Fibroblast of skin of left biceps (primary cell): Measurements from ENCODE around the gene ALDH1A1.

Experiments
- DNase-seq, 2 experiments: peaks; one replicate each; pipeline ENCODE4 v3.0.0-alpha.2; 2013; ENCODE audit warnings: low read depth in 2 of 2

ALDH1A1 gene

DNA sequence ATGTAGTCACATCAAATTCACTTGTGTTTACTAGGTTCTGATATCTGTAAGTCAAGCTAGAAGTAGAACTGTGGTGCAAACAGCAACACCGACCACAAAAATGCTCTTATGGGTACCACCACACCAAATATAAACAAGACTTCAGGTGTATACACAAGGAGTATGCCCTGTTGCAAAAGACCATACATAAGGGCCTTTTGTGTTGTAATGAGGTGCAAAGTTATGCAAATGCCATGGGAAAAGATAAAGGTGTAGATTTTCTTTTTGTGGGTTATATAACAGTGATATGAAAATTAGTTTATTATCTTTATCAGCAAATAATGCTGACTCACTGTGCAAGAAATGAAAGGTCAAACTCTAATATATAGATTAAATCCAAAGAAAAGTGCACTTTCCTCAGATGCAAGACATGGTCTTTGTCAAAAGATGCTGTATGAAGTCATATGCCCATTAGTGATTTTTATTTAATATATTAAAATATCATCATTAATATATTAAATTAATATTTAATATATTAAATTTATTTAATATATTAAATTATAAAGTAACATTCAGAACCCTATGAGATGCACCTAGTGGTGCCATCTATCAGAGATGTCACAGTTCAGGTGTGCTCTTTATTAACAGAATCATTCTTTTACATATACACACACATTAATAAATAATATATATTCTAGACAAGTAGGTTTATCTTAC is 26.7 kb upstream of the ALDH1A1 start:
- DNase-seq: no peak

DNA sequence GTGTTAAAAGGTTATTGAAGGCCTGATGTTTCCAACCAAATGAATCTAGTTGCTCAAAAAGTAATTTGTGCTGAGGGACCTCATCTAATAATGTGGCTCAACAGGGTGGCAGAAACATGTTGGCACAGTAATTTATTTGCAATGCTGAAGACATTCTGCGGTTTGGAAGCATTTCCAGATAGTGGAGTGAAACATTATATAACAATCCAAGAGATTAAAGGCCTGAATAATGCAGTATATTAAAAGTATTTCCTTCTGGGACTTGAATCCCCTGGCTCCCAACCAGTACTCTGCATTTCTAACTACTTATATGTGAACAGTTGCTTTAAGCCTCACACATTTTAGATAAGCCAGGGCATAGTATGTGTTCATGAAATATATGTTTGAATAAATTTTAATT is 25.9 kb upstream of the ALDH1A1 start:
- no peak for DNase-seq

DNA sequence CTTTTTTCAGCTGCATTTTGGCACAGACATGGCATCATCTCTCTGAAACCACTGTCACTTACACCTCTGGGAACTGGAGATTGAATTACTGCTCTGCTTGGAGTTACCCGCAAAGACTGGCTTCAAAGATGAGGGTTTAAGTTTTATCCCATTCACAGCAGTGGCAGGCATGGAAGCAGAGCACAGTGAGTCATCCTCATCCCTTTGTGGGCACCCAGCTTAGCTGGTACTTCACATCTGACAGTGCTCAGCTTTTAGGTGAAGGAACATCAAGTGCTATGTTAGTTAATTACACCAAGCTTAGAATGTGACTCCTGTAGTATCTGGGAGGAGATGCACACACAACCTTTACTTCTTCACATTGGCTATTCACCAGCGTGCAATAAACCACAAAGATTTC is 24.8 kb upstream of the ALDH1A1 start:
- no peak for DNase-seq

DNA sequence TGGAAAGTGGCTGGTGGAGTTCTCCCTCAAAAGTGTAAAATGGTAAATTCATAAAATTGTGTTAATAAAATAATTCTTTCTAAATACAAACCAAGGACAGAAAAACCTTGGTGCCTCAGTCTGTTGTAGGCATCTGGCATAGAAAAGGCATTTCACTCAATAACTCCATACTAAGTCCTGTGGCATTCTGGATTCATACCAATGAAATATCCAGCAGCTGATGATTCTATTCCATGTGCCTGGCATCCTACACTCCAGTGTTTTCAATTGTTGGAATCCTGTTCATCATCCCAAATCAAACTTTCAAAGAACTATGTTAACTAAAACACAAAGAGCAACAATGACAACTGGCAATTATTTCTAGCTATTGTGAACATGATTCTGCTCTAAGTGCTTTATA is 21.6 kb upstream of the ALDH1A1 start:
- no peak for DNase-seq

DNA sequence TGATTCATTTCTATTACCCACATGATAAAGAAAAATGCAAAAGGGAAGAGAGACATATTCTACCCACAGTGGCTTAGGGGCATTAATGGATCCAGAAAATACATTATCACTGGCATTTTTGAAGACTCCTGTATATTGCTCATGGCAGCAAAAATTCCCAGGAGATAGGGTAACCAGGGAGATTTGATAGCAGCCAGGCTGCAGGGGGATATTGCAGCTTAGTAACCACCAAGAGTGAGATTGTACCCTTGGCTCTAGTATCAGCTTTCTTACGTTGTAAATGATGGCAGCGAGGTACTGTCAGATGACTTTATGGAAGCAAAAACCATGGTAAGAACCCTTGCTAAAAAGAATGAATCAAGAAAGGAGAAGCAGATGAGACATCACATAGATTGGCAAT is 19.8 kb upstream of the ALDH1A1 start:
- no peak for DNase-seq

DNA sequence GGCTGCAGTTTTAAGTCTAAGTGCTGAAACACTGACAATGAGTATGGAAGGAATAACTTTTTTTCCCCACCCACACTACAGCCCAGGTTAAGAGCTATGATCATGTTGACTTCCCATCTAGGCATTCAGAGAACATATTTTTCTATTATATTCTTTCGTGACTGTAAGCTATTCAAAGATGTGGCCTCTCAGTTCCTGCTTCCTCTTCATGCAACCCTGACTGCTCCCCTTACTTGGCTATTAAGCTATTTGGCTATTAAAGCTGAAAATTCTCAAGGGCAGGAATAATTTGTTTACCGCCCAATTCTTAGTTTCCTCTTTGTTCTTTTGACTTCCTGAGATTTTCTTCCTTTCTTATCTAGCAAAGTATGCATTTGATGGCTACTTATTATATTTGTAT is 18.6 kb upstream of the ALDH1A1 start:
- DNase-seq: no peak

DNA sequence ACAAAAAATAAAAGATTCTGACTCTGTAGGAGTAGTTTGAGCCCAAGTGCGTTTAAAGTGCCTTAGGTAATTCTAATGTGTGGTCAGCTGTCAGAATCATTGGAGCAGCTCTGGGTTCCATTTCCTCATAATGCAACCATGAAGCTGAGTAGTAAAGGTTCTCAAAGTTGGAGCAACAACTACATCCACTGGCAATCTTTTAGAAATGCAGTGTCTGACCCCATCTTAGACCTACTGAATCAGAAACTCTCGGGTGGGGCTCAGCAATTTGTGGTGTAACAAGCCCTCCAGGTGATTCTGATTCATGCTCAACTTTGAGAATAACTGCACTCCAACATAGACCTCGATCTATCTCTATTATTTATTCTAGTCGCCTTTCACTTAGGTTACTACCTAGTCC is 7.6 kb upstream of the ALDH1A1 start:
- DNase-seq: no peak

DNA sequence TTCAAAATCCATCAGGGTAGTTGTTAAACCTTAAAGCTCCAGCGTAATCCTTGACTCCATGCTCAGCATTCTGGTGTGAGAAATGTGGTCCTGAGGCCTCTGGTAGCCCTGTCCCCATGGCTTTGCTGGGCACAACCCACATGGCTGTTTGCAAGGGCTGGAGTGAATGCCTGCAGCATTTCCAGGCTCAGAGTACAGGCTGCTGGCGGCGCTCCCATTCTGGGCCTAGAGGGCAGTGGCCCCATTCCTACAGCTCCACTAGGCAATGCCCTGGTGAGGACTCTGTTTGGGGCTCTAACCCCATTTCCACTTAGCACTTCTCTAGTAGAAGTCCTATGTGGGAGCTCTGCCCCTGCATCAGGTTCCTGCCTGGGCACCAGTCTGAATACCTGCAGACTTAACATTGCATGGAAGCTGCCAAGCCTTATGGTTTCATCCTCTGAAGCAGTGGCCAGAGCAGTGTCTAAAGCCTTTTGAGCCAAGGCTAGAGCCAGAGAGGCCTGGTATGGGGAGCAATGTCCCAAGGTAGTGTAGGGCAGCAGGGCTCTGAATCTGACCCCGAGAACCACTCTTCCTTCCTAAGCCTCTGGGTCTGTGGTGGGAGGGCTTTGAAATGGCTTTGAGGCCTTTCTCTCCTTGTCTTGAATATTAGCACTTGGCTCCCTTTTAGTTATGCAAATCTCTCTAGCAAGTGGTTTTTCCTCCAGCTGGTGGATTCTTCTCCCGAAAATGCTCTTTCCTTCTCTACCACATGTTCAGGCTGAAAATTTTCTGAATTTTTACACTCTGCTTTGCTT is 5.8 kb upstream of the ALDH1A1 start:
- no peak for DNase-seq

DNA sequence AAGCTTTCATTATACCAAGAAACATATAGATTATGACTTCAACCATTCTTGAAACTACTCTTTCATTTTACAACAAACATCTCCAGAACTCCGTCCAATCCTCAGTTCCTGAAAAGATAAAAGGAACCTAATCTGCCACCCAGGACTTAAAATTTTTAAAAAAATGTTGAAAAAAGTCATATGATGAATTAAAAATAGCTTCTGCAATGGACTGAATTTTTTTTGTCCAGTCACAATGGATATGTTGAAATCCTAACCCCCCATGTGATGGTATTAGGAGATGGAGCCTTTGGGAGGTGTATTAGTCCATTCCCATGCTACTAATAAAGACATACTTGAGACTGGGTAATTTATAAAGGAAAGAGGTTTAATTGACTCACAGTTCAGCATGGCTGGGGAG is 2.7 kb upstream of the ALDH1A1 start:
- no peak for DNase-seq

DNA sequence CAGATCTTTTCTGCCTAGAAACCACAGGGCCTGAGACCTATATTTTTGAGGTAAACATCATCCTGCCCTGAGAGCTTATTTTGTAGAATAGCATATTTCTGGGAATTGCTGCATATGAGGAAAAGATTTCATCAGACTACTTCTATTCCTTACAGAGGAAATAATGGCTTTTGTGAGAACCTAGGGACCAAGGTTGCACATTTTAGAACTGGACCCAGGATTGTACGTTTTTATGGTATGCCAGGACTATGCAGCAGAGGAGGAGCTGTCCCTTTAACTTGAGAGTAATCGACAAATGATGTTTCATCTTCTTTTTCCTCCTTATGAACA is 2.2 kb upstream of the ALDH1A1 start:
- DNase-seq: no peak

DNA sequence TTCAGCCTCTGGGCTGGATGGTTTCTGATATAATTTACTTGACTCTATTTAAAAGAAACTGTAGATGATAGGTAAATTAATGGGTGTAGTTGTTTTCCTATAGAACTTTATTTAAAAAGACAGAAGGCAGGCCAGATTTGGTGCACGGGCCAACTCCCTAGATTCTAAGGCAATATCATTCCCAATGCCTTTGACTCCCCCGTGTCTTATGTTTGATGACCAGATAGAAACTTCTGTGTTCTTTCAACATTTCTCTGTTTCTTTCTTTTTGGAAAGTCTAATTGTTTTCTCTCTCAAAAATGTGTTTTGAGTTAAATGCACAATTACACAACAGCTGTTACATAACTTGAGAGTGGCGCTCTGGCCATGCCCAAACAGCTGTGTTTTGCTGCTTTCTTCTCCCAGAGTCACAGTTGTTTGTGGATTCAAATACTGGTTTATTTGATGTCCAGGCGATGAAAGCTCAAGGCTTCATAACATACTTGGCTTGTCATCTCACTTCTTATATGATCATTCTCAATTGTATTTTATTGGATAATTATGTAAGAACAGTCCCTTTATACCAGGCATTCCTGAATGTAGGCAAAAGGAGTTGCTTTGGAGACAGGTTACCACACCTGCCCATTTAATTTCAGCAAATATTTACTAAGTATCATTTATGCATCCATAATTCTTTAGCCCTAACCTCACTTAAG is 1.7 kb upstream of the ALDH1A1 start:
- DNase-seq: no peak

DNA sequence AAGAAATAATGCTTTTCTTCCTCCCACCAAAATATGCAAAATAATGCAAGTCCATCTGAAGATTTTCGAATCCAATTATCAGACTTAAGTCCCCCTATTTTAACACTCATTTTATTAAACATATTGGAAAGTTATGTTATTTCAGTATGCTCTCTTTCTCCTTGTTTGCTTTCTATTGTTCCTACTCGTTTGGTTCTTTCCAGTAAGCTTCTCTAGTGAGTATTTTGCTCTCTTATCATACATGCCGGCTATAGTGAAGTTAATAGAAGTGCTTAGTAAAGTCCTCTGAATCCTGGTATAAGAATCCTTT is 517 bp downstream of the ALDH1A1 start:
- no peak for DNase-seq

DNA sequence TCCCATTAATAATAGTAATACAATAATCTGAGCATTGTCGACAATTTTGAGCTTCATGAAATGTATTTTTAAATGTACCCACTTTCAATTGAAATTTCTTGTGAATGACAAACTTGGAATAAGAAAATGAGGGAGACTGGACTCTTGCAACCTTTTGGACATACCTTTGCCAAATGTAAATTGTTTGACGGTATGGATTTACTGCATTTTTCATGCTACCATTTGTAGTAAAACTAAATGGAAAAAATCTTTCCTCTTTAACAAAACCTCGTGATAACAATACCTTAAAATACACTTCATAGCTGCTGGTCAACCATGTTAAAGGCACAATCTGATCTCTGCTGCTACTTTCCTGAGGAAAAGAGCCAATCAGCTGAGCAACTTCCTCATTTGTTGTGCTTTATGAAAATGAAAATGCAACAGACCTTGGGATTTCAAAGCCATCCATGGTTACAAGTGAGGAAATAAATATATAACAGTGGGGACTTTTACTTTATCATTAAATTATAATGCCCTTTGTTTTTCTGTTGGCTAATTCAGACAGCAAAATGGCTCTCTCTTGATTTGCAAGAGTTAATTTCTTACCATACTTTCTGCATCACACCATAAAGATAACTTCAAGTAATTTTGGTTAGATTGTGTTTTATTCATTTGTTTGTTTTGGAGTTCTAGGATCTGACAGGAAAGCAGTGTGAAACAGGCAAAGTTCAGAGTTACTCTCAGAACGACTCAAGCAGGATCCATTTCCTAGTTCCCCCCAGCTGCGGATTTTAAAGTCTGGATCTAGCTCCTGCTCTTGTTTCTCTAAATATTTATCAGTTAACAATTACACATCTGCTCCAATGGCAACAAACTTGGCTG is 1.1 kb downstream of the ALDH1A1 start:
- no peak for DNase-seq

DNA sequence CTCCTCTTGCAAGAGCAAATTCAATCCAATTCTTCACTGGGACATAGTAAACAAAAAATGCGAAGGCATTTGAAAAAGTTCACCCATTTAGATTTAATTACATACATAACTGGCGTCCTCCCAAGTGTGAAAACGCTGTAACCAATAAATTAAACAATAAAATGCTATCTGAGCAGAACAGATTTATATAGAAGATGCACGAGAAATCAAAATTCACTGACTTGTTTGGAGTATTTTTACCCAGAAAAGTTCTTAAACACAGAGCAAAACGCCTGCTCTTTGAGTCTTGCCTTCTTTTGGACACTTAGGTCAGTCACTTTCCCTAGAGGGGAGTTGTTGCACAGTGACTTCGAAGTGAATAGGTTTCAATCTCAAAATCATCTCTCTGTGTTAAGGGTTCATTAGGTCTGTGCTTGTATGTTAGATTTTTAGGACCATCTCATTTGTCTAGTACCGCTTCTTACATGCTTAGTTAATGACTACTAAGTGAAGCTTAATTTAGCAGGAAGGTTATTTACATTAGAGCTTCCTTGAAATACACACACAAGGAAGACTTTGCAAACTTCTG is 1.9 kb downstream of the ALDH1A1 start:
- no peak for DNase-seq

DNA sequence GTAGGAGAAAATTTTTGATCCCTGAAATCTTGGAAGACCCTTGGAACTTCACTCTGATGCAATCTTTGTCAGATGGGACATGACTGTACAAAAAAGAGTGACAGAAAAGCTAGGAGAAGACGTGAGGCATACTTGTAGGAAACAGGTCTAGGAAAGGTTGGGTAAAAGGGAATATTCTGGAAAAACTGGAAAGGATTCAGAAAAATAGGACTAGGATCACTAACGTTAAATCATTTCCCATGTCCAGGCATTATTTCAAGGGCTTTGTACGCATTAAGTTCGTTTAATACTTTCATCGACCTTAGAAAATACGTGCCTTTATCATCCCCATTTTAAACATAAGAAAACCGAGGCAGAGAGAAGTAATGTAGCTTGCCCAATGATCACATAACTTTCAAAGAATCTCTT is 2.9 kb downstream of the ALDH1A1 start:
- no peak for DNase-seq

DNA sequence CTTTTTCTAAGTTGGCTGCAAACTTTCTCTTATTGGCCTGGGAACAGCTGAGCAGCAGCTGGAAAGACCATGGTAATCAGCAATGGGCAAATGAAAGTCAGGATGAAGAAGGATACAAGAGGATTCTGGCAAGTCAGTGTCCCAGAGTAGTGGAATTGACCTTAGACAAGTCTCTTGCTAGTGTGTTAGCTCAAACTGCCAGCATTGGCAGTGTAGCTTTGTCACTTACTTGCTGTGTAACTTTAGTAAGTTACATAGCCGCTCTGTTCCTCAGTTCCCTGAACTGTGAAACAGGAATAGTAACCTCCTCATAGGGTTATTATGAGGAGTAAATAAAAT is 3.6 kb downstream of the ALDH1A1 start:
- DNase-seq: no peak

DNA sequence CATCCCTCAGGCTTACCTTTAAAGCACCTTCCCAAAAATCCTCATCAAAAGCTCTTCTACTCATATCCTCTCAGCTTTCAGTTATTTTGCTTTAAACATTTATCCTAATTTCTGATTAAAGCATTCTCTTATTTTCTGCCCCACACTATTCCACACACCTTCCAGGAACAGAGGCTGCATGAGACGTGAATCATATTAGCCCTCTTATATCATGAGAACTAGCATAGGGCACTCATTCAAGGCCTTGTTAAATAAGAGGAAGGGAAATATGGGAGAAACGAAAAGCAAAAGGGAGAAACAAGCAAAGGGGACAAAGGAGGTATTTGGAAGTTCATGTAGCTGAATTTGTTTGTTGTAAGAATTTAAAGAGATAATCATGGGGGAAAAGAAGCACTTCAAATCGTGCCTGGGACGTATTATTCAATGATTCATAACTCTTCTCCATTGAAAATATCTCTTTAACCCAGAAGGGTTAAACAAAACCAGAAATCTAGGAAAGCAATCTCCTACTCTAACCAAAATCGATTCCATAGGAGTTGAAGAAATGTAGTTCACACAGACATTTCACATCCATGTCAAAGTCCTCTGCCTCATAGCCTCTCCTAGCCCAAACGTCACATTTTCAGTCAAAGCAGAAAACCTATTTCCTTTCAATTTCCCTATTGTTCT is 4.1 kb downstream of the ALDH1A1 start:
- DNase-seq: no peak

DNA sequence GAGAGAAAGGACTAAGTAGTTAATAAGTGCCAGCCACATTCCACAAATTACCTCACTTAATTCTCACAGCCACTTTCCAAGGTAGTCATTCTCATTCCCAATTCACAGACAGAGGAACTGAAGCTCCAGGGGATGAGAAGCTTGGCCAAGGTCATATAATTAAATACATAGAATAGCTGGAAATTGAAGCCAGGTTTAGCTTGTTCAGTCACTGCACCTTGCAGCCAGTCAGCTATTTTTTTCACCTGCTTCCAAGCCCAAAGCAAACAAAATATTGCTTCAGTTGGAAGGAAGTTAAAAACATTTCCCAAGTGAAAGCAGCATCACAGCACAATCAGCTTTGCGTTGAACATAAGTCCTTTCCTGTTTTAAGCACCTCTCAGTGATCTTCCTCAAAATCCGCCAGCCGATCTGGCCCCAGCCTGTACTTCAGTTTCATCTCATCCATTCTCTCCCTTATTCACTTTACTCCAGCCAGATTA is 4.8 kb downstream of the ALDH1A1 start:
- DNase-seq: no peak

DNA sequence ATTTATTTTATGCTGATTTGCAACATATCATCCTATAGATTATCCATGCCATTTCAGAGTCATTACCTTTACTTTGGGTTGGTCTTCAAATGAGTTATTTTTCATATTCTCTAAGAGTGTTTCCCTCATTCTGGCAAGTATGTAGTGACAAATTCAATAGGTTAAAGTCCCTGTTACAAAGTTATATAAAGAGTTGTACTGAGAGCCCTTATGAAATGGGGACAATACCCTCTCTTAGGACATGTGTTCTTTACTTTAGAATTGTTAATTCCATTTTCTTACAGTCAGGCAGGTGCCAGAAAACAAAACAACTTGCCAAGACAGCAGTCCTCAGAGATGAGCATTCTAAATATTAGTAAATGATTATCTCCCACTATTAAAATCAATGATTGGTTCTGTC is 6.0 kb downstream of the ALDH1A1 start:
- DNase-seq: no peak

DNA sequence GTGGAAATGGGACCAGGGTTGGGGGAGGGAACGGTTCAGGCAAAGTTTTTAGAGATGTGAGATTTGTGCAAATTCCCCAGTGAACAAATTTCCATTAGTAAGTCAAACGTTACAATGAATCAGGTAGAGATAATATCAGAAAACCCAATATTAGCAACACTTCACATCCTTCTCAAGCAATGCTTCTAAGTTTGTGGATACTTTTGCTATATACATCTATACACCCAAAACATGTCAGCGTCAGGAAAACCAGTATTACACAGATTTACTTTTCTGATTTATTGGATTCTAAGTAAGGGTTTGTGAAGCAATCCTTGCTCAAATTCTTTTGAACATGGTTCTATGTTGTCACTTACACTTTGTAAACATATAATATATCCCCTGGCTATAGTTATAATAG is 6.5 kb downstream of the ALDH1A1 start:
- no peak for DNase-seq

DNA sequence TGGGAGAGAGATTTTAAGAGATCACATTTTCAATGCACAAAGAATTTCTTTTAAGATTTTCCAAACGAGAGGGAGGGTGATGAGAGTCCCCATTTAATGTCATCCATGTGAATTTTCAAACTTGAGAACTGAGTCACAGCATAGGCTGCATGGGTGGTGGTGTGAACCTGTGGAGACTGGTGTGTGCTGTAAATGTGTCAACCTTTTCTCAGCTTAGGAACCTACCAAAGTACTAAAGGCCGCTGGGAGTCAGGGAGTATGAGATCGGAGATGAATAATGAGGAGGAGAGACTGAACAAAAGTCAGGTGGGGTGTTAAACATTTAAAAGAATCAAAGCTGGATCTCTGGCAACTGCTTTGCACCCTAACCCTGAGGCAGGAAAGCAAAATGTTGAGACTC is 7.5 kb downstream of the ALDH1A1 start:
- DNase-seq: no peak
